22Rv1 (cell line): ENCODE measurements around the gene WHRN.

Source experiments
- CTCF ChIP-seq: fragments of 450-650 bp; IDR thresholded peaks from 2 replicates; pipeline ENCODE4 v1.5.1; 2017; ENCODE audit warnings: mild to moderate bottlenecking
- ZFX ChIP-seq: fragments of 450-650 bp; IDR thresholded peaks from 2 replicates; pipeline ENCODE4 v1.6.1; 2017; ENCODE audit warnings: antibody characterized with exemption, borderline replicate concordance

- no peak for TF ChIP-seq ZFX
- TF ChIP-seq CTCF: no peak
These were observed 114.3 kb downstream of the WHRN start for GRCh38 chr9:114390952-114391351.
